T47D (cell line): Measurements from ENCODE around the gene OR4D9.
"Not testable (repeated sequence)": the region's sequence is repeated elsewhere in the genome, so short reads cannot be mapped to it uniquely, and the experiment has no call there.

Experiments used
- DNase-seq, 2 experiments: peaks; one replicate each; pipeline versions ENCODE4 v3.0.0 to v3.0.0-alpha.2; 2011 to 2012; ENCODE audit warnings: low read depth in 1 of 2, low spot score in 1 of 2
- JUND ChIP-seq: IDR thresholded peaks from 2 replicates; pipeline ENCODE4 v1.6.1; 2012; ENCODE audit warnings: low read depth
- in situ Hi-C: cut with HindIII; loops from 2 replicates; pipeline ENCODE4 v1.10.0; 2016; ENCODE audit warnings: low sequenced_read_pairs, low pct_unique_long_range_greater_than_20kb

Gene OR4D9

GRCh38 chr11:59534676-59535075 is 23.3 kb downstream of the OR4D9 start:
- no peak for DNase-seq
- in situ Hi-C loops: no loop called here
- no peak for TF ChIP-seq JUND

- TF ChIP-seq JUND: no peak
- in situ Hi-C loops: no loop called here
- DNase-seq: no peak
These were observed 30.9 kb downstream of the OR4D9 start for GRCh38 chr11:59542142-59542810.

- DNase-seq, in situ Hi-C loops: not testable (repeated sequence)
These were observed 32.4 kb downstream of the OR4D9 start for GRCh38 chr11:59543713-59544112.

GRCh38 chr11:59544869-59545178 is 33.5 kb downstream of the OR4D9 start:
- no peak for TF ChIP-seq JUND
- no peak for DNase-seq
- in situ Hi-C loops: no loop called here

- in situ Hi-C loops: no loop called here
- no peak for DNase-seq
- no peak for TF ChIP-seq JUND
These were observed 34.1 kb downstream of the OR4D9 start for GRCh38 chr11:59545179-59546020.

GRCh38 chr11:59547605-59548308 is 36.4 kb downstream of the OR4D9 start:
- in situ Hi-C loops, DNase-seq: not testable (repeated sequence)

- TF ChIP-seq JUND: no peak
- in situ Hi-C loops: no loop called here
These were observed 36.9 kb downstream of the OR4D9 start for GRCh38 chr11:59548309-59548656.

GRCh38 chr11:59550368-59550841 is 39.1 kb downstream of the OR4D9 start:
- no peak for TF ChIP-seq JUND
- peak; percentile 60 to 97 for DNase-seq
- in situ Hi-C loops: no loop called here

More at GRCh38 chr11:59548309-59548656, 36.9 kb downstream of the OR4D9 start:
- no peak for DNase-seq

- in situ Hi-C loops: no loop called here
- DNase-seq: peak in 1 of 2 experiments; percentile 93
- TF ChIP-seq JUND: no peak
These were observed 39.7 kb downstream of the OR4D9 start for GRCh38 chr11:59550842-59551658.

GRCh38 chr11:59551659-59552521 is 40.6 kb downstream of the OR4D9 start:
- in situ Hi-C loops: no loop called here
- TF ChIP-seq JUND: no peak
- DNase-seq: peak in 1 of 2 experiments; percentile 47

- in situ Hi-C loops: no loop called here
- no peak for TF ChIP-seq JUND
- no peak for DNase-seq
These were observed 41.5 kb downstream of the OR4D9 start for GRCh38 chr11:59552844-59553243.
